GM12875 (cell line): ENCODE results near the gene ULK1.

ENCODE experiments used
- H3K4me3 ChIP-seq: one replicate; pipeline ENCODE4 v1.5.1; 2011; ENCODE audit warnings: low read depth, low read length, control low read depth
- TF ChIP-seq, protein P1 (sequence below): IDR thresholded peaks from 2 replicates; pipeline ENCODE4 v1.5.1; 2011; ENCODE audit warnings: low read depth, mild to moderate bottlenecking, control low read depth, inconsistent platforms, low read length, moderate library complexity, borderline replicate concordance; ENCODE audit not compliant: insufficient read depth

The ULK1 gene

DNA sequence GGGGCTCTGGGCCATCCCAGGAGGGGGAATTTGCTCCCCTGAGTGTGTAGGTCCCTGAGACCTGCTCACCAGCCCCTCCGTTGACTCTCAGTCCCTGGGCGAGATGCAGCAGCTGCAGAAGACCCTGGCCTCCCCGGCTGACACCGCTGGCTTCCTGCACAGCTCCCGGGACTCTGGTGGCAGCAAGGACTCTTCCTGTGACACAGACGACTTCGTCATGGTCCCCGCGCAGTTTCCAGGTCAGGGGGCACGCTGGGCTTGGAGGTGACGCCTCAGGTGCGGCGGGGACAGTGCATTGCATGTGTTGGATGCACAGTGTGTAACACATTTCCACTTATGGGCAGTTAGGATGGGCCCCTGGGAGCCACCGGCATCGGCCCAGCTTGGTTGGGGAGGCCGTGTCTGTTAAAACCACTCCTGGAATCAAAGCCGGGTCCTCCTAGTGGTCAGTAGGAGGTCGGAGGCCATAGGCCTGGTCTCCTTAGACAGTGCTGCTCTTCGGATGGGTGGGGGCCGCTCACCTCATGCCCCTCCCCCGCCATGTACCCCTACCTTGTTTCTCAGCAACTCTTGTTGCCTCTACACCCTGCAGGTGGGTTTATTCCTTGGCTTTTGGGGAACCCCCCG is 17.5 kb downstream of the ULK1 start:
- no peak overlapping the region for H3K4me3 ChIP-seq
- TF ChIP-seq, protein P1, sequence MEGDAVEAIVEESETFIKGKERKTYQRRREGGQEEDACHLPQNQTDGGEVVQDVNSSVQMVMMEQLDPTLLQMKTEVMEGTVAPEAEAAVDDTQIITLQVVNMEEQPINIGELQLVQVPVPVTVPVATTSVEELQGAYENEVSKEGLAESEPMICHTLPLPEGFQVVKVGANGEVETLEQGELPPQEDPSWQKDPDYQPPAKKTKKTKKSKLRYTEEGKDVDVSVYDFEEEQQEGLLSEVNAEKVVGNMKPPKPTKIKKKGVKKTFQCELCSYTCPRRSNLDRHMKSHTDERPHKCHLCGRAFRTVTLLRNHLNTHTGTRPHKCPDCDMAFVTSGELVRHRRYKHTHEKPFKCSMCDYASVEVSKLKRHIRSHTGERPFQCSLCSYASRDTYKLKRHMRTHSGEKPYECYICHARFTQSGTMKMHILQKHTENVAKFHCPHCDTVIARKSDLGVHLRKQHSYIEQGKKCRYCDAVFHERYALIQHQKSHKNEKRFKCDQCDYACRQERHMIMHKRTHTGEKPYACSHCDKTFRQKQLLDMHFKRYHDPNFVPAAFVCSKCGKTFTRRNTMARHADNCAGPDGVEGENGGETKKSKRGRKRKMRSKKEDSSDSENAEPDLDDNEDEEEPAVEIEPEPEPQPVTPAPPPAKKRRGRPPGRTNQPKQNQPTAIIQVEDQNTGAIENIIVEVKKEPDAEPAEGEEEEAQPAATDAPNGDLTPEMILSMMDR: no peak

DNA sequence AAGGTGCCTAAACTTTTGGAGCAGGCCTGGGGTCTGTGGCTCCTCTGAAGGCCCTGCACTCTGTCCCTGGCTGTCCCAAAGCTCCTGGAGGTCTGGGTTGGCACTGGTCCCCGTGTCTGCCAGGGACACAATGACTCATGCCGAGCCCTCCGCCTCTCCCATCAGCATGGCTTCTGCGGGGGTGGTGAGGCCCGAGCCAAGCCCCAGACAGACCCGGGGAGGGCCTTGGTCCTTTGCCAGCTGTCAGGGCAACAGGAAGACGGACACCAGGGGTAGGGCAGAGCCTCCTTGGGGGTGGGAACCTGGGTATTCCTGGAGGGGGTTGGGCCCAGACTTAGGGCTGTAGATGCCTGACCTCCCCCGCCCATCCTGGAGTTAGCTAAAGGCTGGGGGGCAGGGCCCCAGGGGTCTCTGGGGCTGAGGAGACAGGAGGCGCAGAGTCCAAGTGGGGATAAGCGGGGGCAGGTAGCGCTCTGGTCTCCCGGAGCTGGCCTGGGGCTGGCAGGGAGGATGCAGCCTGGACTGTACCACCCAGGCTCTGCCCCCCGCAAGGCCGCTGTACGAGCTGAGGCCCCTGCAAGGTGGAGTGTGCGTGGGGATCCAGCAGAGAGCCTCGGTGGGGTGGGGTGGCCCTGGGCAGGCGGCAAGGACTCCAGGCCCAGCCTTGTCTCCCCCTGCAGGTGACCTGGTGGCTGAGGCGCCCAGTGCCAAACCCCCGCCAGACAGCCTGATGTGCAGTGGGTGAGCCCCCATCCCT is 18.3 kb downstream of the ULK1 start:
- TF ChIP-seq, protein P1: no peak
- H3K4me3 ChIP-seq: no peak overlapping the region

GRCh38 chr12:131913666-131914065 is 19.2 kb downstream of the ULK1 start:
- TF ChIP-seq, protein P1: no peak

DNA sequence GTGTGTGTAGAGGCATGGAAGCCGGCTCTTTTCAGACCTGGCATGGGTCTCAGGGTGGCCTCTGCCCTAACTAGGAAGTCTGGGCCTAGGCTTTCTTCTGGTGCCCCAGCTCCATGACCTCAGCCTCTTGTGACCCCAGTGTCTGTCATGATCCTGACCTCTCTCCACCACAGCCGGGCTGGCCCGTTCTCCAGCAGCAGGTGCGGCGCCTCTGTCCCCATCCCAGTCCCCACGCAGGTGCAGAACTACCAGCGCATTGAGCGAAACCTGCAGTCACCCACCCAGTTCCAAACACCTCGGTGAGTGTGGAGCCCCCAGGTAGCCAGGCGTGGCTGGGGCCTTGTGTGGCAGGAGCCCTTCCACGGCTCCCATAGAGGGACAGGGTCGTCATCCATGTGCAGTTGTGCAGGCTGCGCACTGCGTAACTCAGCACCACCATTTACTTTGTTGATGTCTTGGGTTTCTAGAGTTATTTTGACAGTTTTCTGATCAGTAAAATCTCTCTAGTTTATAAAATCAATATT is 19.8 kb downstream of the ULK1 start:
- no peak overlapping the region for H3K4me3 ChIP-seq
- TF ChIP-seq, protein P1: no peak

More at GRCh38 chr12:131913666-131914065, 19.2 kb downstream of the ULK1 start:
- no peak overlapping the region for H3K4me3 ChIP-seq

GRCh38 chr12:131915000-131915689 is 20.7 kb downstream of the ULK1 start:
- no peak overlapping the region for H3K4me3 ChIP-seq
- TF ChIP-seq, protein P1: no peak

GRCh38 chr12:131915823-131916222 is 21.4 kb downstream of the ULK1 start:
- TF ChIP-seq, protein P1: no peak
- no peak overlapping the region for H3K4me3 ChIP-seq
